ENCODE data around the gene C9.
"Not testable (repeated sequence)": the region's sequence is repeated elsewhere in the genome, so short reads cannot be mapped to it uniquely, and the experiment has no call there.

Gene C9

DNA sequence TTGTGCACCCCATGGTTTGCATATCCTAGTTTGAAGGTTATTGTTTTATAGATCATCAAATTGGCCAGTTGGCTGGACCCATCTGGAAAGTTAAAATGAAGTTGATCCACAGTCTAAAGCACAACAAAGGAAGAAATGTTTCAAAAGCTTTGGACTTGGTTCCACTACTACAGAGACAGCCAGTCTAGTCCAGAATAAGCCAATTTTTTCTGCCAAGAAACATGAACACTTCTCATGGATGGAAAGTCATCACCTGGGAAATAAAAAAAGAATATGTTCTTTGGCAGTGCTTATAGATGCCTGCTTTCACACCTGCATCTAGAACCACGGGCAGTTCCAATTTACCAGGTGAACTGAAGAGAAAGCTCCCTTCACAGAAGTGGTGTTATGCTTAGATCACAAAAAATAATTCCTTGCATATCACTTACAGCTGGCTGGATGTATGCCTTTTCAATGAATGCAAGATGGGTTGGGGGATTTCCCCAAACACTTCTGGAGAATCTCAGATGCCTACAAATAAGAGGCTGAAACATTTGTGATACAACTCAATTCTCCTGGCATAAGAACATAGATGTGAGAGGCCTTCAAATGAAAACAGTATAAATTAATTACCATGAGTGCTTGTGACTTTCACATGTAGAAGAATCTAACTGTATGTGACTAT lies 26.9 kb downstream of the C9 start:
- no peak overlapping the region for H4K8ac ChIP-seq (ENCODE audit: low read depth, low read length)
- no peak overlapping the region for H4K91ac ChIP-seq (ENCODE audit: low read depth, low read length)
- no peak overlapping the region for H3K18ac ChIP-seq (ENCODE audit: low read length)
- DNase-seq = no peak
- H3K9me3 ChIP-seq (ENCODE audit: insufficient read depth, low read depth, low read length) = peaks cover 2% of the 10 kb centered on the region
- no peaks in the 10 kb centered on the region for H3K79me1 ChIP-seq (ENCODE audit: low read length)
- H3K27ac ChIP-seq (ENCODE audit: low read depth, low read length) = no peak overlapping the region
- no peak overlapping the region for H4K12ac ChIP-seq (ENCODE audit: low read depth, low read length)
- no peak overlapping the region for H3K9ac ChIP-seq (ENCODE audit: low read length)
- H3K4me1 ChIP-seq (ENCODE audit: control insufficient read depth in 1 of 2, insufficient read depth in 2 of 2, low read length in 2 of 2) = no peaks in the 10 kb centered on the region
- H3K4me2 ChIP-seq (ENCODE audit: low read length) = no peak overlapping the region
- WGBS (ENCODE audit: extremely low coverage, insufficient coverage, insufficient read length) = no CpG with 5 or more reads among the region's 1 CpG
- H3K4me3 ChIP-seq (ENCODE audit: low read depth, low read length) = no peak overlapping the region
- no peak overlapping the region for H3K4ac ChIP-seq (ENCODE audit: low read depth, low read length)
- no peak overlapping the region for H2BK120ac ChIP-seq (ENCODE audit: insufficient read depth, low read length, poor library complexity)
- no peaks in the 10 kb centered on the region for H3K36me3 ChIP-seq (ENCODE audit: control insufficient read depth in 1 of 2, insufficient read depth in 2 of 2, low read length in 2 of 2)
- H3K27me3 ChIP-seq (ENCODE audit: insufficient read depth, low read length) = no peaks in the 10 kb centered on the region
- no peak overlapping the region for H3K23ac ChIP-seq (ENCODE audit: low read length)
- H2AFZ ChIP-seq (ENCODE audit: insufficient read depth, low read length, poor library complexity) = no peak overlapping the region
- H2BK5ac ChIP-seq (ENCODE audit: low read depth, low read length, poor library complexity) = no peak overlapping the region
- H3K79me2 ChIP-seq (ENCODE audit: control insufficient read depth, insufficient read depth, low read length, poor library complexity) = no peaks in the 10 kb centered on the region
- H3K14ac ChIP-seq (ENCODE audit: low read length) = no peak overlapping the region
- no peak overlapping the region for H2AK5ac ChIP-seq (ENCODE audit: low read length)
- no peak overlapping the region for H2BK12ac ChIP-seq (ENCODE audit: low read length)

DNA sequence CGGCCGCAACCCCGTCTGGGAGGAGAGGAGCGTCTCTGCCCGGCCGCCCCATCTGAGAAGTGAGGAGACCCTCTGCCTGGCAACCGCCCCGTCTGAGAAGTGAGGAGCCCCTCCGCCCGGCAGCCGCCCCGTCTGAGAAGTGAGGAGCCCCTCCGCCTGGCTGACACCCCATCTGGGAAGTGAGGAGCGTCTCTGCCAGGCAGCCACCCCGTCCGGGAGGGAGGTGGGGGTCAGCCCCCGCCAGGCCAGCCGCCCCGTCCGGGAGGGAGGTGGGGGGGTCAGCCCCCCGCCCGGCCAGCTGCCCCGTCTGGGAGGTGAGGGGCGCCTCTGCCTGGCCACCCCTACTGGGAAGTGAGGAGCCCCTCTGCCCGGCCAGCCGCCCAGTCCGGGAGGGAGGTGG lies 30.0 kb downstream of the C9 start:
- H3K9me3 ChIP-seq (ENCODE audit: insufficient read depth, low read depth, low read length); H3K27ac ChIP-seq (ENCODE audit: low read depth, low read length); H4K8ac ChIP-seq (ENCODE audit: low read depth, low read length); H3K9ac ChIP-seq (ENCODE audit: low read length); H3K79me2 ChIP-seq (ENCODE audit: control insufficient read depth, insufficient read depth, low read length, poor library complexity); H3K27me3 ChIP-seq (ENCODE audit: insufficient read depth, low read length); H2BK12ac ChIP-seq (ENCODE audit: low read length); DNase-seq; H3K18ac ChIP-seq (ENCODE audit: low read length); H4K91ac ChIP-seq (ENCODE audit: low read depth, low read length); H3K79me1 ChIP-seq (ENCODE audit: low read length); H3K14ac ChIP-seq (ENCODE audit: low read length); H3K23ac ChIP-seq (ENCODE audit: low read length); H2AK5ac ChIP-seq (ENCODE audit: low read length); H3K36me3 ChIP-seq (ENCODE audit: control insufficient read depth in 1 of 2, insufficient read depth in 2 of 2, low read length in 2 of 2); H4K12ac ChIP-seq (ENCODE audit: low read depth, low read length); H3K4ac ChIP-seq (ENCODE audit: low read depth, low read length); H3K4me1 ChIP-seq (ENCODE audit: control insufficient read depth in 1 of 2, insufficient read depth in 2 of 2, low read length in 2 of 2); H3K4me3 ChIP-seq (ENCODE audit: low read depth, low read length); H3K4me2 ChIP-seq (ENCODE audit: low read length); H2BK5ac ChIP-seq (ENCODE audit: low read depth, low read length, poor library complexity); H2BK120ac ChIP-seq (ENCODE audit: insufficient read depth, low read length, poor library complexity); H2AFZ ChIP-seq (ENCODE audit: insufficient read depth, low read length, poor library complexity): not testable (repeated sequence)
- WGBS (ENCODE audit: extremely low coverage, insufficient coverage, insufficient read length) = no CpG with 5 or more reads among the region's 27 CpGs

DNA sequence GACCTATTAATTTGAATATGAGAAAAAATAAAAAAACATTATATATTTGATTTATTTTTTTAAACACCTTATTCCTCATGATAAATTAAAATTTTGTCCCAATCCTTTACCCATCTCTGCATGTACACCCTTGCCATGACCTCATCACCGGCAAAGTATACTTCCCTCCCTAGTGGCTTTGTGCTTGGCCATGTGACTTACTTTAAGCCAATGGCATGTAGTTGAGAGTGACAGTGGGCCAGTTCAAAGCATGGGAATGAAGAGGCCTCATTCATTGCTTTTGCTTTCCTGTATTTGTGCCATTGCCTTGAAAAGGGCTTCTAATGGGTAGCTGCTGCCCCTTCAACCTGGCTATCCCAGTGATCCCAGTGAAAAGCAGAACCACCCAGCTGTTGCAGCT lies 31.2 kb downstream of the C9 start:
- H4K12ac ChIP-seq (ENCODE audit: low read depth, low read length) = no peak overlapping the region
- no peak overlapping the region for H3K18ac ChIP-seq (ENCODE audit: low read length)
- H3K27ac ChIP-seq (ENCODE audit: low read depth, low read length) = no peak overlapping the region
- no CpG with 5 or more reads among the region's 1 CpG for WGBS (ENCODE audit: extremely low coverage, insufficient coverage, insufficient read length)
- no peaks in the 10 kb centered on the region for H3K79me1 ChIP-seq (ENCODE audit: low read length)
- no peak overlapping the region for H4K8ac ChIP-seq (ENCODE audit: low read depth, low read length)
- H3K27me3 ChIP-seq (ENCODE audit: insufficient read depth, low read length) = no peaks in the 10 kb centered on the region
- no peaks in the 10 kb centered on the region for H3K4me1 ChIP-seq (ENCODE audit: control insufficient read depth in 1 of 2, insufficient read depth in 2 of 2, low read length in 2 of 2)
- no peaks in the 10 kb centered on the region for H3K36me3 ChIP-seq (ENCODE audit: control insufficient read depth in 1 of 2, insufficient read depth in 2 of 2, low read length in 2 of 2)
- no peak overlapping the region for H3K9ac ChIP-seq (ENCODE audit: low read length)
- H4K91ac ChIP-seq (ENCODE audit: low read depth, low read length) = no peak overlapping the region
- no peak overlapping the region for H2BK5ac ChIP-seq (ENCODE audit: low read depth, low read length, poor library complexity)
- no peak for DNase-seq
- no peak overlapping the region for H2BK120ac ChIP-seq (ENCODE audit: insufficient read depth, low read length, poor library complexity)
- H2BK12ac ChIP-seq (ENCODE audit: low read length) = no peak overlapping the region
- H3K23ac ChIP-seq (ENCODE audit: low read length) = no peak overlapping the region
- no peaks in the 10 kb centered on the region for H3K79me2 ChIP-seq (ENCODE audit: control insufficient read depth, insufficient read depth, low read length, poor library complexity)
- peaks cover 2% of the 10 kb centered on the region for H3K9me3 ChIP-seq (ENCODE audit: insufficient read depth, low read depth, low read length)
- no peak overlapping the region for H2AFZ ChIP-seq (ENCODE audit: insufficient read depth, low read length, poor library complexity)
- no peak overlapping the region for H3K14ac ChIP-seq (ENCODE audit: low read length)
- no peak overlapping the region for H3K4ac ChIP-seq (ENCODE audit: low read depth, low read length)
- no peak overlapping the region for H3K4me3 ChIP-seq (ENCODE audit: low read depth, low read length)
- H3K4me2 ChIP-seq (ENCODE audit: low read length) = no peak overlapping the region
- no peak overlapping the region for H2AK5ac ChIP-seq (ENCODE audit: low read length)

DNA sequence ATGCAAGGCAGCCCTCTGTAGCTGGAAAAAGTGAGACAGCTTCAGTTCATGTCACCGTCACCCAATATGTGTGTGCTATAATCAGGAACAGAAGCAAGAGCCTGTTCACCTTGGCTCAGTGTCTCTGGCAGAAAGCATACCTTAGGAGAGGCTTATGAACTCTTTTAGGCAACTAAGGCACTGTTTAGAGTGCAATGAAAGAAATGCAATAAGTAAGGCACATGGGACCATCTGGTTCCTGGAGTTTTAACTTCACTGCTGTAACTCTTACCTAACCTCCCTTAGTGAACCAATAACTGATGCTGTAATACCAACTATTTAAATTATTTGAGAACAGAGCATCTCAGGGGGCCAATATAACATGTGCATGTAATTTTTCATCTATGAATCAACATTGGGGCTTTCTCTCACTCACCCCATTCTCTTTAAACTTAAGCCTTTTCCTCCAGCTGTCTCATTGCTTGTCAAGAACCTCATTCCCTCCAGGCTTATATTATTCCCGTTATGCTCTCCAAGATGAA lies 32.4 kb downstream of the C9 start:
- no peak overlapping the region for H3K4ac ChIP-seq (ENCODE audit: low read depth, low read length)
- H3K27me3 ChIP-seq (ENCODE audit: insufficient read depth, low read length) = no peaks in the 10 kb centered on the region
- no peak overlapping the region for H3K27ac ChIP-seq (ENCODE audit: low read depth, low read length)
- no peak overlapping the region for H3K23ac ChIP-seq (ENCODE audit: low read length)
- no CpG with 5 or more reads among the region's 2 CpGs for WGBS (ENCODE audit: extremely low coverage, insufficient coverage, insufficient read length)
- H2AFZ ChIP-seq (ENCODE audit: insufficient read depth, low read length, poor library complexity) = no peak overlapping the region
- no peaks in the 10 kb centered on the region for H3K4me1 ChIP-seq (ENCODE audit: control insufficient read depth in 1 of 2, insufficient read depth in 2 of 2, low read length in 2 of 2)
- no peak overlapping the region for H3K4me2 ChIP-seq (ENCODE audit: low read length)
- no peak overlapping the region for H3K9ac ChIP-seq (ENCODE audit: low read length)
- no peak for DNase-seq
- no peak overlapping the region for H2BK5ac ChIP-seq (ENCODE audit: low read depth, low read length, poor library complexity)
- H3K36me3 ChIP-seq (ENCODE audit: control insufficient read depth in 1 of 2, insufficient read depth in 2 of 2, low read length in 2 of 2) = no peaks in the 10 kb centered on the region
- no peaks in the 10 kb centered on the region for H3K79me1 ChIP-seq (ENCODE audit: low read length)
- peaks cover 2% of the 10 kb centered on the region for H3K9me3 ChIP-seq (ENCODE audit: insufficient read depth, low read depth, low read length)
- no peak overlapping the region for H2BK12ac ChIP-seq (ENCODE audit: low read length)
- no peak overlapping the region for H2BK120ac ChIP-seq (ENCODE audit: insufficient read depth, low read length, poor library complexity)
- no peak overlapping the region for H4K8ac ChIP-seq (ENCODE audit: low read depth, low read length)
- H4K91ac ChIP-seq (ENCODE audit: low read depth, low read length) = no peak overlapping the region
- no peak overlapping the region for H4K12ac ChIP-seq (ENCODE audit: low read depth, low read length)
- no peak overlapping the region for H3K4me3 ChIP-seq (ENCODE audit: low read depth, low read length)
- H3K18ac ChIP-seq (ENCODE audit: low read length) = no peak overlapping the region
- H2AK5ac ChIP-seq (ENCODE audit: low read length) = no peak overlapping the region
- no peak overlapping the region for H3K14ac ChIP-seq (ENCODE audit: low read length)
- no peaks in the 10 kb centered on the region for H3K79me2 ChIP-seq (ENCODE audit: control insufficient read depth, insufficient read depth, low read length, poor library complexity)
